Measurements from ENCODE around the gene CDIPT.

The CDIPT gene

DNA sequence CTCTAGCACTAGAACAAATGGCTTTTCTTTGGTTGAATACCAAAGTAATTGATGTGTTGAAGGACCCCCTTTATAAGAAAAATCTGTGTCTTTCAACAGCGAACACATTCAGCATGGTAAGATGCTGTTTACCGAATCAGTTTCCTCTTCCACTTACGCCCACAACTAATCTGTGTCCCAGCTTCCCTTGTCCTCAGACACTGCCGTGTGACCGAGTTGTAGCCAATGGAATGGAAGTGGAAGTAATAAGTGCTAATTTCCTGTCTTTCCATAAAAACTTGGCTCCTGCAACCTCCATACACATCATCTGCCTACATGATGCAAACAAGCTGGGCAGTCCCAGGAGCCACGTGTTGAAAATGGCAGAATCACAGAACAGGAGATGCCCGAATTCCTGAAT, 10.4 kb downstream of the CDIPT start:
- no peak overlapping the region for H3K4me3 ChIP-seq (replicated peaks; ENCODE audit: low read depth, low read length)
- peak; percentile 52 for DNase-seq (ENCODE audit: extremely low read depth, low read depth)
- TF ChIP-seq, protein P1, sequence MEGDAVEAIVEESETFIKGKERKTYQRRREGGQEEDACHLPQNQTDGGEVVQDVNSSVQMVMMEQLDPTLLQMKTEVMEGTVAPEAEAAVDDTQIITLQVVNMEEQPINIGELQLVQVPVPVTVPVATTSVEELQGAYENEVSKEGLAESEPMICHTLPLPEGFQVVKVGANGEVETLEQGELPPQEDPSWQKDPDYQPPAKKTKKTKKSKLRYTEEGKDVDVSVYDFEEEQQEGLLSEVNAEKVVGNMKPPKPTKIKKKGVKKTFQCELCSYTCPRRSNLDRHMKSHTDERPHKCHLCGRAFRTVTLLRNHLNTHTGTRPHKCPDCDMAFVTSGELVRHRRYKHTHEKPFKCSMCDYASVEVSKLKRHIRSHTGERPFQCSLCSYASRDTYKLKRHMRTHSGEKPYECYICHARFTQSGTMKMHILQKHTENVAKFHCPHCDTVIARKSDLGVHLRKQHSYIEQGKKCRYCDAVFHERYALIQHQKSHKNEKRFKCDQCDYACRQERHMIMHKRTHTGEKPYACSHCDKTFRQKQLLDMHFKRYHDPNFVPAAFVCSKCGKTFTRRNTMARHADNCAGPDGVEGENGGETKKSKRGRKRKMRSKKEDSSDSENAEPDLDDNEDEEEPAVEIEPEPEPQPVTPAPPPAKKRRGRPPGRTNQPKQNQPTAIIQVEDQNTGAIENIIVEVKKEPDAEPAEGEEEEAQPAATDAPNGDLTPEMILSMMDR (IDR thresholded peaks at IDR 0.05; ENCODE audit: low read depth, low read length, missing control alignments): no peak

- no peak for DNase-seq (ENCODE audit: extremely low read depth, low read depth)
- TF ChIP-seq, protein P1 (IDR thresholded peaks at IDR 0.05; ENCODE audit: low read depth, low read length, missing control alignments): no peak
- H3K4me3 ChIP-seq (replicated peaks; ENCODE audit: low read depth, low read length): no peak overlapping the region
These were observed 12.0 kb downstream of the CDIPT start for GRCh38 chr16:29850998-29851397.

DNA sequence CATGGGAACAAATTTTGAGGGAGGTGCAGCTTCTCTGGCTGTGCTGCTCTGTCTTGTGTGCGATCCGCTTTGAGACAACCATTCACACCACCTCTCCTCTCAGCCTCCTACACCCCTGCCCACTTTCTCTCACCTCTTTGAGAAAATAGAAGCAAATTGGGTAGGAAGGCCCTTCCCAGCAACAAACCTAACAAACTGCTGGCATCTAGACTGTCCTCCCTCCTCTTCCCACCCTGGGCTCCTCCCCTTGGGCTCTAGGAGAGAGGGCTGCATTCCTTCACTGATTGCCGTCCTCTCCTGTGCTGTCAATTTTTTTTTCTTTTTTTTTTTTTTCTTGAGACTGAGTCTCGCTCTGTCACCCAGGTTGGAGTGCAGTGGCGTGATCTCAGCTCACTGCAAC, 13.5 kb downstream of the CDIPT start:
- no peak overlapping the region for H3K4me3 ChIP-seq (replicated peaks; ENCODE audit: low read depth, low read length)
- TF ChIP-seq, protein P1 (IDR thresholded peaks at IDR 0.05; ENCODE audit: low read depth, low read length, missing control alignments): no peak
- DNase-seq (ENCODE audit: extremely low read depth, low read depth): no peak

- TF ChIP-seq, protein P1 (IDR thresholded peaks at IDR 0.05; ENCODE audit: low read depth, low read length, missing control alignments): peak; percentile 94
- DNase-seq (ENCODE audit: extremely low read depth, low read depth): no peak
- no peak overlapping the region for H3K4me3 ChIP-seq (replicated peaks; ENCODE audit: low read depth, low read length)
These were observed 14.4 kb downstream of the CDIPT start for GRCh38 chr16:29848420-29849297.

DNA sequence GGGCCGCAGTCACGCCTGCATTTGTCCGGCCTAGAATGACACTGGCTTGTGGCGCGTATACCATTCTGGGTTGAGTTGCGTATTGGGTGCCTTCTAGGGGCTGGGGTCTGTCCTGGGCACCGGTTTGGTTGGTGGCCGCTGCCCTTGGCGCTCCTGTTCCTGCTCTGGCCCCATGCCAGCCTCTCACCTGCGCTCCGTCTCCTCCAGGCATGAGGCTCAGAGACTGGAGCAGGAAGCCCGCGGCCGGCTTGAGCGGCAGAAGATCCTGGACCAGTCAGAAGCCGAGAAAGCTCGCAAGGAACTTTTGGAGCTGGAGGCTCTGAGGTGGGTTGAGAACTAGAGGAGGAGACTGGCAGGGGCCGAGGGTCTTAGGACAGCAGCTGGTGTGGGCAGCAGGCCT, 17.4 kb downstream of the CDIPT start:
- DNase-seq (ENCODE audit: extremely low read depth, low read depth): no peak
- TF ChIP-seq, protein P1 (IDR thresholded peaks at IDR 0.05; ENCODE audit: low read depth, low read length, missing control alignments): no peak
- H3K4me3 ChIP-seq (replicated peaks; ENCODE audit: low read depth, low read length): no peak overlapping the region

DNA sequence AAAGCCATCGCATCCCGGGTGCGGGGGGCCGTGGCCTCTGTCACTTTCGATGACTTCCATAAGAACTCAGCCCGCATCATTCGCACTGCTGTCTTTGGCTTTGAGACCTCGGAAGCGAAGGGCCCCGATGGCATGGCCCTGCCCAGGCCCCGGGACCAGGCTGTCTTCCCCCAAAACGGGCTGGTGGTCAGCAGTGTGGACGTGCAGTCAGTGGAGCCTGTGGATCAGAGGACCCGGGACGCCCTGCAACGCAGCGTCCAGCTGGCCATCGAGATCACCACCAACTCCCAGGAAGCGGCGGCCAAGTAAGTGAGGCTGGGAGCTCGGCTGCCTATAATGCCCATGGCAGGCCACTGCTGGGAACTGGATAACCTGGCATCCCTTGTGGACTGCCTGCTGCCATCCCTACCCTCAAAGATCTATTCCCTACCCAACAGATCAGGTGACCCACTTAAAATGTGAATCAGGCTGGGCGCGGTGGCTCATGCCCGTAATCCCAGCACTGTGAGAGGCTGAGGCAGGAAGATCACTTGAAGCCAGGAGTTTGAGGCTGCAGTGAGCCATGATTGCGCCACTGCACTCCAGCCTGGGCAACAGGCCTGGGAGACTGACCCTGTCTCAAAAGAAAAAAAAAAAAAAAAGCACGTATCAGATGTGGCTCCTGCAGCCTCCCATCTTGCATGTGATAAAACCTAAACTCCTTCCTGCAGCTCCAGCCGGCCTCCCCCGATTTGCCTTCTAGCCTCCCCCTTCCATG, 18.3 kb downstream of the CDIPT start:
- DNase-seq (ENCODE audit: extremely low read depth, low read depth): no peak
- TF ChIP-seq, protein P1 (IDR thresholded peaks at IDR 0.05; ENCODE audit: low read depth, low read length, missing control alignments): no peak
- no peak overlapping the region for H3K4me3 ChIP-seq (replicated peaks; ENCODE audit: low read depth, low read length)
